Tibial nerve (tissue), 4 donors: ENCODE data around the gene BEAN1. TPM values are rescaled to one million over a fixed set of nuclear protein-coding genes. Genes with fewer than 3 reads are reported as not detected.

ENCODE experiments used
- DNase-seq, 2 donors: peaks; one replicate each; pipeline ENCODE4 v3.0.0-alpha.2; 2019; ENCODE audit warnings: low spot score in 2 of 2
- H3K27ac ChIP-seq, 4 donors: fragments of 200-600 bp; sonication (generic) in 3 of 4; one replicate each; pipeline ENCODE4 v1.5.1; 2017 to 2019; ENCODE audit warnings: mild to moderate bottlenecking in 1 of 4
- H3K27me3 ChIP-seq, 2 donors: fragments of 200-600 bp; sonication (generic) in 1 of 2; one replicate each; pipeline versions ENCODE4 v1.5.1 to v1.6.0; 2017 to 2019
- H3K36me3 ChIP-seq, 3 donors: fragments of 200-600 bp; sonication (generic); one replicate each; pipeline ENCODE4 v1.5.1; 2018 to 2019
- H3K4me1 ChIP-seq, 4 donors: fragments of 200-600 bp; sonication (generic) in 3 of 4; one replicate each; pipeline ENCODE4 v1.5.1; 2017 to 2019
- H3K4me3 ChIP-seq, 4 donors: fragments of 200-600 bp; sonication (generic) in 3 of 4; one replicate each; pipeline ENCODE4 v1.5.1; 2017 to 2019; ENCODE audit warnings: mild to moderate bottlenecking in 1 of 4, moderate library complexity in 1 of 4
- H3K9me3 ChIP-seq, 4 donors: fragments of 200-600 bp; sonication (generic) in 3 of 4; one replicate each; pipeline ENCODE4 v1.5.1; 2017 to 2019
- CTCF ChIP-seq, 5 experiments: fragments of 200-600 bp in 3 of 5; fragments of 450-650 bp in 2 of 5; sonication (generic) in 3 of 5; IDR thresholded peaks; one replicate each; pipeline ENCODE4 v1.5.1; 2016 to 2019; ENCODE audit warnings: antibody characterized with exemption in 5 of 5, mild to moderate bottlenecking in 3 of 5, moderate library complexity in 2 of 5
- EP300 ChIP-seq, 2 donors: sonication (generic); formaldehyde crosslinking; IDR thresholded peaks; one replicate each; pipeline ENCODE4 v1.6.1; 2017; ENCODE audit warnings: antibody characterized with exemption in 2 of 2, mild to moderate bottlenecking in 1 of 2
- POLR2A ChIP-seq, 2 donors: fragments of 450-650 bp; IDR thresholded peaks; one replicate each; pipeline ENCODE4 v1.6.1; 2017; ENCODE audit warnings: antibody characterized with exemption in 2 of 2, mild to moderate bottlenecking in 2 of 2, moderate library complexity in 2 of 2
- WGBS, 2 donors: methylation state at CpG; one replicate each; pipeline ENCODE4 v1.1.5; 2018; 5-methylcytosine and 5-hydroxymethylcytosine counted together
- total RNA-seq, 4 donors: library from RNA; depleted of rRNA; stranded (reverse); fragments of >200 nt; gene quantifications; one replicate each; pipeline ENCODE4 v1.1.0, GENCODE V29; 2016

The BEAN1 gene
- total RNA-seq, 4 donors from 2014 or later, result 0.21 to 1.4 (median 0.30) TPM; not detected in 1

GRCh38 chr16:66483689-66484452 is 56.8 kb downstream of the BEAN1 start:
- Histone ChIP-seq H3K4me3 (no peak overlapping the region), H3K27ac (no peak overlapping the region), H3K27me3 (no peaks in the 10 kb centered on the region), H3K9me3 (no peaks in the 10 kb centered on the region), H3K4me1 (peaks cover 0 to 31% (median 16%) of the 10 kb centered on the region in 4 donors), H3K36me3 (peaks cover 0 to 4% (median 0%) of the 10 kb centered on the region in 3 donors)
- TF ChIP-seq POLR2A (IDR thresholded peaks at IDR 0.05) (no peak), CTCF (IDR thresholded peaks at IDR 0.05) (peak; percentile 89 to 94 (median 92)), EP300 (IDR thresholded peaks at IDR 0.05) (no peak)
- 41 to 44% methylated on average over 14 of the region's 14 CpGs for WGBS, 2 donors
- peak; percentile 58 to 75 for DNase-seq

GRCh38 chr16:66484453-66485213 is 57.5 kb downstream of the BEAN1 start:
- TF ChIP-seq POLR2A (IDR thresholded peaks at IDR 0.05) (no peak), CTCF (IDR thresholded peaks at IDR 0.05) (no peak), EP300 (IDR thresholded peaks at IDR 0.05) (no peak)
- H3K4me3 ChIP-seq, result no peak overlapping the region
- 84 to 88% methylated on average over 15 of the region's 15 CpGs for WGBS, 2 donors
- peaks cover 0 to 4% (median 0%) of the 10 kb centered on the region in 3 donors for H3K36me3 ChIP-seq
- no peaks in the 10 kb centered on the region for H3K27me3 ChIP-seq
- no peak overlapping the region for H3K27ac ChIP-seq
- H3K4me1 ChIP-seq, result peaks cover 0 to 27% (median 15%) of the 10 kb centered on the region in 4 donors
- H3K9me3 ChIP-seq, result no peaks in the 10 kb centered on the region
- no peak for DNase-seq

GRCh38 chr16:66485376-66485775 is 58.3 kb downstream of the BEAN1 start:
- Histone ChIP-seq H3K4me1 (peaks cover 0 to 27% (median 15%) of the 10 kb centered on the region in 4 donors), H3K27ac (no peak overlapping the region), H3K27me3 (no peaks in the 10 kb centered on the region), H3K4me3 (no peak overlapping the region), H3K36me3 (peaks cover 0 to 4% (median 0%) of the 10 kb centered on the region in 3 donors), H3K9me3 (no peaks in the 10 kb centered on the region)
- DNase-seq, result no peak
- 89 to 93% methylated on average over 6 of the region's 6 CpGs for WGBS, 2 donors
- no peak for TF ChIP-seq CTCF (IDR thresholded peaks at IDR 0.05)
- TF ChIP-seq POLR2A (IDR thresholded peaks at IDR 0.05), result no peak
- no peak for TF ChIP-seq EP300 (IDR thresholded peaks at IDR 0.05)

GRCh38 chr16:66486199-66486772 is 59.2 kb downstream of the BEAN1 start:
- DNase-seq, result no peak
- TF ChIP-seq EP300 (IDR thresholded peaks at IDR 0.05), result no peak
- TF ChIP-seq CTCF (IDR thresholded peaks at IDR 0.05), result no peak
- no peak for TF ChIP-seq POLR2A (IDR thresholded peaks at IDR 0.05)
- H3K4me1 ChIP-seq, result peaks cover 0 to 27% (median 15%) of the 10 kb centered on the region in 4 donors
- no peak overlapping the region for H3K4me3 ChIP-seq
- WGBS, 2 donors, result 90 to 91% methylated on average over 12 of the region's 12 CpGs
- no peaks in the 10 kb centered on the region for H3K9me3 ChIP-seq
- H3K27ac ChIP-seq, result peak overlapping the region in 2 of 4 donors; percentile 72 to 76
- peaks cover 0 to 4% (median 0%) of the 10 kb centered on the region in 3 donors for H3K36me3 ChIP-seq
- H3K27me3 ChIP-seq, result no peaks in the 10 kb centered on the region
